CD4-positive, alpha-beta T cell (primary cell): ENCODE measurements around the gene ZFHX2. TPM values are rescaled to one million over a fixed set of nuclear protein-coding genes. Genes with fewer than 3 reads are reported as not detected.

Source experiments
- ATAC-seq: fragments of 200-7000 bp; cut with Tn5 transposase; one replicate; pipeline ENCODE4 v1.10.0; 2022; ENCODE audit warnings: mild to moderate bottlenecking; ENCODE audit not compliant: poor library complexity
- CTCF ChIA-PET: fragments of 350-600 bp; sonication (Branson Sonifier 250); formaldehyde crosslinking; loops from one replicate; lab custom pipeline; 2021; ENCODE audit warnings: antibody characterized with exemption, inconsistent platforms; lab: Charles Lee
- POLR2A ChIA-PET: fragments of 350-600 bp; sonication (Branson Sonifier 250); formaldehyde crosslinking; loops from one replicate; lab custom pipeline; 2021; ENCODE audit warnings: antibody characterized with exemption, inconsistent platforms; lab: Charles Lee
- DNase-seq, 14 experiments: peaks; one replicate each; pipeline ENCODE4 v3.0.0-alpha.2; 2013 to 2020; ENCODE audit warnings: mixed read lengths in 2 of 14
- H3K27ac ChIP-seq, 2 donors: one replicate each; pipeline versions ENCODE4 v1.5.1 to v1.7.0; 2013; ENCODE audit warnings: low read length in 2 of 2, low read depth in 1 of 2, mild to moderate bottlenecking in 1 of 2
- H3K27me3 ChIP-seq, 2 experiments: 1 replicate in 1 of 2; 2 replicates in 1 of 2; pipeline versions ENCODE4 v1.6.1 to v1.7.0; 2013; ENCODE audit warnings: low read length in 2 of 2, control low read depth in 1 of 2, mild to moderate bottlenecking in 1 of 2, moderate library complexity in 1 of 2; ENCODE audit not compliant: insufficient read depth in 2 of 2, control insufficient read depth in 1 of 2
- H3K36me3 ChIP-seq: one replicate; pipeline ENCODE4 v1.6.1; 2013; ENCODE audit warnings: low read length, control low read depth; ENCODE audit not compliant: insufficient read depth
- H3K4me1 ChIP-seq: one replicate; pipeline ENCODE4 v1.6.1; 2013; ENCODE audit warnings: low read length, control low read depth; ENCODE audit not compliant: insufficient read depth
- H3K4me3 ChIP-seq: one replicate; pipeline ENCODE4 v1.5.1; 2013; ENCODE audit warnings: mild to moderate bottlenecking, low read length, moderate library complexity
- H3K9me3 ChIP-seq, 2 experiments: 1 replicate in 1 of 2; 2 replicates in 1 of 2; pipeline versions ENCODE4 v1.6.1 to v1.7.0; 2013; ENCODE audit warnings: low read length in 2 of 2, mild to moderate bottlenecking in 2 of 2, control low read depth in 1 of 2, moderate library complexity in 1 of 2; ENCODE audit not compliant: control insufficient read depth in 1 of 2, insufficient read depth in 1 of 2
- H3K27ac Mint-ChIP-seq: one replicate; pipeline ENCODE4 v1.8.0; 2020; ENCODE audit warnings: mixed read lengths
- H3K27me3 Mint-ChIP-seq: one replicate; pipeline ENCODE4 v1.8.0; 2021; ENCODE audit warnings: mixed read lengths
- H3K36me3 Mint-ChIP-seq: one replicate; pipeline ENCODE4 v1.8.0; 2021; ENCODE audit warnings: low read depth, mixed read lengths
- H3K4me1 Mint-ChIP-seq: one replicate; pipeline ENCODE4 v1.8.0; 2021; ENCODE audit warnings: low read depth, mixed read lengths
- H3K4me3 Mint-ChIP-seq: one replicate; pipeline ENCODE4 v1.8.0; 2020; ENCODE audit warnings: mild to moderate bottlenecking, mixed read lengths
- H3K9me3 Mint-ChIP-seq: one replicate; pipeline ENCODE4 v1.8.0; 2020; ENCODE audit warnings: mixed read lengths
- intact Hi-C, 2 experiments: fragments of 100-400 bp; cut with DNase I in 1 of 2; cut with micrococcal nuclease in 1 of 2; formaldehyde crosslinking; loops; one replicate each; pipeline versions ENCODE4 v1.15.1 to v1.9.0; 2023 to 2025; cut with DNase I, micrococcal nuclease
- total RNA-seq, 174 experiments: library from RNA in 2 of 174; stranded (reverse) in 2 of 174; gene quantifications; one replicate each; pipeline ENCODE4 v1.2.3 and lab custom pipeline; 2021 to 2026
- TF ChIP-seq, protein P1 (sequence below): fragments of 200-600 bp; IDR thresholded peaks from one replicate; pipeline ENCODE4 v1.8.0; 2022; ENCODE audit warnings: antibody characterized with exemption, mild to moderate bottlenecking

ZFHX2 gene
- total RNA-seq, 2 experiments from 2014 or later: 0.19 to 0.22 TPM

DNA sequence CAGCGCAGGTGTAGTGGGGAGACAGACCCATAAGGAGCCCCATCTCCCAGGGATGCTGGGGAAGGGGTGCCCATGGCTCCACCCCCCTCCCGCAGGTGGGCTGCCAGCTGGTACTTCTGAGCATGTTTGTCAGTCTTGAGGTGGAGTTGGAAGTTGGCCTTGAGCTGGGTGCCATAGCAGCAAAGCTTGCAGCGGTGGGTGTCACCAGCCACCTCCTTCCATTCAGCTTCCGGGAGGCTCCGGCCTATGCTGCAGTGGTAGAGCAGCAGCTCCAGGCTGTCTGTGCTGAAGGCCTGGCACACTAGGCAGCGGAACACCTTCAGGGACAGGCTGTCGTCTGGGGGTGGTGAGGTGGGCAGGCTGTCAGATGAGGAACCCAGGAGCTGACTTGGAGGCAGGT lies 18.9 kb downstream of the ZFHX2 start:
- intact Hi-C loops: no loop called here
- Histone ChIP-seq H3K36me3 (no peaks in the 10 kb centered on the region), H3K27me3 (no peaks in the 10 kb centered on the region), H3K4me1 (no peaks in the 10 kb centered on the region), H3K9me3 (no peaks in the 10 kb centered on the region), H3K4me3 (no peak overlapping the region), H3K27ac (no peak overlapping the region)
- Mint-ChIP-seq H3K27me3 (no peaks in the 10 kb centered on the region), H3K36me3 (no peaks in the 10 kb centered on the region), H3K27ac (no peak overlapping the region), H3K4me1 (peaks cover 10% of the 10 kb centered on the region), H3K9me3 (no peaks in the 10 kb centered on the region), H3K4me3 (no peak overlapping the region)
- ATAC-seq (no peak), DNase-seq (no peak)
- TF ChIP-seq, protein P1, sequence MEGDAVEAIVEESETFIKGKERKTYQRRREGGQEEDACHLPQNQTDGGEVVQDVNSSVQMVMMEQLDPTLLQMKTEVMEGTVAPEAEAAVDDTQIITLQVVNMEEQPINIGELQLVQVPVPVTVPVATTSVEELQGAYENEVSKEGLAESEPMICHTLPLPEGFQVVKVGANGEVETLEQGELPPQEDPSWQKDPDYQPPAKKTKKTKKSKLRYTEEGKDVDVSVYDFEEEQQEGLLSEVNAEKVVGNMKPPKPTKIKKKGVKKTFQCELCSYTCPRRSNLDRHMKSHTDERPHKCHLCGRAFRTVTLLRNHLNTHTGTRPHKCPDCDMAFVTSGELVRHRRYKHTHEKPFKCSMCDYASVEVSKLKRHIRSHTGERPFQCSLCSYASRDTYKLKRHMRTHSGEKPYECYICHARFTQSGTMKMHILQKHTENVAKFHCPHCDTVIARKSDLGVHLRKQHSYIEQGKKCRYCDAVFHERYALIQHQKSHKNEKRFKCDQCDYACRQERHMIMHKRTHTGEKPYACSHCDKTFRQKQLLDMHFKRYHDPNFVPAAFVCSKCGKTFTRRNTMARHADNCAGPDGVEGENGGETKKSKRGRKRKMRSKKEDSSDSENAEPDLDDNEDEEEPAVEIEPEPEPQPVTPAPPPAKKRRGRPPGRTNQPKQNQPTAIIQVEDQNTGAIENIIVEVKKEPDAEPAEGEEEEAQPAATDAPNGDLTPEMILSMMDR: no peak
- ChIA-PET CTCF (no interaction called here), POLR2A (no interaction called here)

DNA sequence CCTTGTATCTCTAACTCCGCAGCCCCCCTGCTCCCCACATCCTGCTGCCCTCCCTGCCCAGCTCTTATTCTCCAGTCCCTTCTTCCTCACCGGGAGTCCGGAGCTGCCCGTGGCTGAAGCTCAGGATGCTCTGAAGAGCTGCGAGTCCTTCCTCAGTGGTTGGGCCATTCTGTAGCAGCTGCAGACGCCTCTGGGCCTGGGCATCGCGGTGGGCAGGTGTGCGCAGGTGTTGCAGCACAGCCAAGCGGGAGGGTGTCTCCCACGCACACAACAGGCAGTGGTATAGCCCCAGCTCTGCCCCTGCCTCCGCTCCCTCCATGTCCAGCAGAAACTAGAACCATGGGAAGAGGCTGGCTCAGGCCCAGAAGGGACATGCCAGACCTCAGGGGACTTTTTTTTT lies 20.2 kb downstream of the ZFHX2 start:
- no peaks in the 10 kb centered on the region for H3K36me3 Mint-ChIP-seq
- Histone ChIP-seq H3K27ac (no peak overlapping the region), H3K4me3 (no peak overlapping the region), H3K27me3 (no peaks in the 10 kb centered on the region), H3K4me1 (no peaks in the 10 kb centered on the region), H3K36me3 (no peaks in the 10 kb centered on the region), H3K9me3 (no peaks in the 10 kb centered on the region)
- DNase-seq (no peak), ATAC-seq (no peak)
- POLR2A ChIA-PET: no interaction called here
- TF ChIP-seq, protein P1: no peak
- CTCF ChIA-PET: no interaction called here
- H3K4me1 Mint-ChIP-seq: peaks cover 10% of the 10 kb centered on the region
- H3K4me3 Mint-ChIP-seq: no peak overlapping the region
- no peaks in the 10 kb centered on the region for H3K9me3 Mint-ChIP-seq
- intact Hi-C loops: no loop called here
- no peaks in the 10 kb centered on the region for H3K27me3 Mint-ChIP-seq
- H3K27ac Mint-ChIP-seq: no peak overlapping the region

DNA sequence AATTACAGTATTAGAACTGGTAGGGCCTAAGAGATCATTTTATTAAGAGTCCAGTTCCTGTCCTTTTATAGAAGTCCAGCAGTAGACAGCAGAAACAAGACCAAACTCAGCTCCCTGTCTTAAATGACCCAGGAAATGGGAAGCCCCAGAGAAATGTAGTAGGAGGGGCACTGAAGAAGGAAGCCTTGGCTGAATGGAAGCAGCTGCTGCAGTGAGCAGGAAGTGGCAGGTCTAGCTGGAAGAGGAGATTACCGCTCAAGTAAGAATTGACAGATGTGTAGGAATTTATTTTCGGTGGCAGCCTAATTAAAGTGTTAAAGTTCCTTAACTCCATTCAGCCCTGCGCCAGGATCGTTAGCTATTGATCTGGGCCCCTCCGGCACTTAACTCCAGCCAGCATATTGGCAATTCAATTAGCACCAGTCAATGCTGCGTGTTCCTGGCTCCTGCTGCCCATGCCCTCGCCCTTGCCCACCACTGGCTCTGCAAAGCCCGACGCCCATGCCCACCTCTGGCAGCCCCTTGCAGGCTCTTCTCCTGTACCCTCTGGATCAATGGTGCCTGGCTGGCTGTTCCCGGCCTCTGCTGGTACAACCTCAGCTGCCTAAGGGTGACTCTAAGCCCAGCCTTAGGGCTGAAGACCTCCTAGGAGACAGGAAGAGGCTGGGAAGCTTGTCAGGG lies 21.1 kb downstream of the ZFHX2 start:
- TF ChIP-seq, protein P1: no peak
- H3K27me3 ChIP-seq: no peaks in the 10 kb centered on the region
- H3K4me3 Mint-ChIP-seq: no peak overlapping the region
- intact Hi-C loops: no loop called here
- H3K9me3 ChIP-seq: no peaks in the 10 kb centered on the region
- no peaks in the 10 kb centered on the region for H3K4me1 ChIP-seq
- H3K36me3 ChIP-seq: no peaks in the 10 kb centered on the region
- DNase-seq: no peak
- H3K27ac ChIP-seq: no peak overlapping the region
- H3K36me3 Mint-ChIP-seq: no peaks in the 10 kb centered on the region
- no peaks in the 10 kb centered on the region for H3K9me3 Mint-ChIP-seq
- CTCF ChIA-PET: no interaction called here
- no peak for ATAC-seq
- POLR2A ChIA-PET: no interaction called here
- H3K27ac Mint-ChIP-seq: no peak overlapping the region
- no peaks in the 10 kb centered on the region for H3K27me3 Mint-ChIP-seq
- H3K4me3 ChIP-seq: no peak overlapping the region
- peaks cover 10% of the 10 kb centered on the region for H3K4me1 Mint-ChIP-seq
